Globus pallidus (tissue), 1 donor: ENCODE measurements around the gene ADIPOR2.
"Not testable (repeated sequence)": the region's sequence is repeated elsewhere in the genome, so short reads cannot be mapped to it uniquely, and the experiment has no call there.

Experiments
- DNase-seq: peaks from one replicate; pipeline ENCODE4 v3.0.0-alpha.2; 2015; ENCODE audit warnings: low spot score

Gene ADIPOR2

GRCh38 chr12:1815108-1815507, 124.2 kb downstream of the ADIPOR2 start:
- DNase-seq = no peak

GRCh38 chr12:1815814-1816729, 125.2 kb downstream of the ADIPOR2 start:
- DNase-seq = no peak

GRCh38 chr12:1816730-1817348, 126.0 kb downstream of the ADIPOR2 start:
- DNase-seq = no peak

- not testable (repeated sequence) for DNase-seq
These were observed 127.1 kb downstream of the ADIPOR2 start for GRCh38 chr12:1817928-1818327.

- DNase-seq = no peak
These were observed 128.2 kb downstream of the ADIPOR2 start for GRCh38 chr12:1819050-1819449.

GRCh38 chr12:1819571-1819970, 128.7 kb downstream of the ADIPOR2 start:
- no peak for DNase-seq

- no peak for DNase-seq
These were observed 129.5 kb downstream of the ADIPOR2 start, which contains the start of gene LRTM2 for GRCh38 chr12:1820191-1820895. LRTM2 (plus strand) TSS chr12:1820565; CDS start chr12:1828149, 7,584 bp downstream.

- DNase-seq = no peak
These were observed 130.0 kb downstream of the ADIPOR2 start for GRCh38 chr12:1820896-1821291.

GRCh38 chr12:1821805-1822204, 130.9 kb downstream of the ADIPOR2 start:
- no peak for DNase-seq

- DNase-seq = no peak
These were observed 131.8 kb downstream of the ADIPOR2 start for GRCh38 chr12:1822699-1823098.

GRCh38 chr12:1823237-1823636, 132.4 kb downstream of the ADIPOR2 start:
- no peak for DNase-seq

GRCh38 chr12:1825382-1826102, 134.7 kb downstream of the ADIPOR2 start:
- DNase-seq = no peak

GRCh38 chr12:1826401-1826800, 135.5 kb downstream of the ADIPOR2 start:
- DNase-seq = no peak

GRCh38 chr12:1826867-1827705, 136.2 kb downstream of the ADIPOR2 start:
- DNase-seq = no peak

- no peak for DNase-seq
These were observed 137.2 kb downstream of the ADIPOR2 start for GRCh38 chr12:1827826-1828805.

GRCh38 chr12:1828856-1829255, 138.0 kb downstream of the ADIPOR2 start:
- no peak for DNase-seq

- DNase-seq = no peak
These were observed 138.5 kb downstream of the ADIPOR2 start for GRCh38 chr12:1829306-1829900.

GRCh38 chr12:1830401-1830845, 139.6 kb downstream of the ADIPOR2 start:
- DNase-seq = no peak
